ENCODE measurements around the gene FAM229B.

- TF ChIP-seq CTCF (IDR thresholded peaks at IDR 0.05; ENCODE audit: extremely low read depth in 1 of 2, insufficient read depth in 1 of 2, low read depth in 1 of 2, low read length in 2 of 2): no peak
- TF ChIP-seq EZH2 (IDR thresholded peaks at IDR 0.05; ENCODE audit: borderline replicate concordance, low read depth, low read length, severe bottlenecking): no peak
- no peak for TF ChIP-seq POLR2A (IDR thresholded peaks at IDR 0.05; ENCODE audit: low read depth, low read length)
- no peak for TF ChIP-seq JUN (IDR thresholded peaks at IDR 0.05; ENCODE audit: borderline replicate concordance, insufficient read depth, insufficient read length, low read depth)
- TF ChIP-seq MAX (IDR thresholded peaks at IDR 0.05; ENCODE audit: insufficient read depth, insufficient read length): no peak
- no peak for TF ChIP-seq MYC (IDR thresholded peaks at IDR 0.05; ENCODE audit: low read depth, low read length)
- TF ChIP-seq FOS (IDR thresholded peaks at IDR 0.05; ENCODE audit: borderline replicate concordance, insufficient read depth, low read length): no peak
These were observed 63.0 kb downstream of the FAM229B start for GRCh38 chr6:112150363-112150762.
